NCI-H524 (cell line): ENCODE results near the gene CLEC4A.
"Not testable (repeated sequence)": the region's sequence is repeated elsewhere in the genome, so short reads cannot be mapped to it uniquely, and the experiment has no call there.

ENCODE experiments used
- DNase-seq, 2 experiments: peaks; one replicate each; lab custom pipeline; 2025; lab: John Stamatoyannopoulos, UW

CLEC4A gene

DNA sequence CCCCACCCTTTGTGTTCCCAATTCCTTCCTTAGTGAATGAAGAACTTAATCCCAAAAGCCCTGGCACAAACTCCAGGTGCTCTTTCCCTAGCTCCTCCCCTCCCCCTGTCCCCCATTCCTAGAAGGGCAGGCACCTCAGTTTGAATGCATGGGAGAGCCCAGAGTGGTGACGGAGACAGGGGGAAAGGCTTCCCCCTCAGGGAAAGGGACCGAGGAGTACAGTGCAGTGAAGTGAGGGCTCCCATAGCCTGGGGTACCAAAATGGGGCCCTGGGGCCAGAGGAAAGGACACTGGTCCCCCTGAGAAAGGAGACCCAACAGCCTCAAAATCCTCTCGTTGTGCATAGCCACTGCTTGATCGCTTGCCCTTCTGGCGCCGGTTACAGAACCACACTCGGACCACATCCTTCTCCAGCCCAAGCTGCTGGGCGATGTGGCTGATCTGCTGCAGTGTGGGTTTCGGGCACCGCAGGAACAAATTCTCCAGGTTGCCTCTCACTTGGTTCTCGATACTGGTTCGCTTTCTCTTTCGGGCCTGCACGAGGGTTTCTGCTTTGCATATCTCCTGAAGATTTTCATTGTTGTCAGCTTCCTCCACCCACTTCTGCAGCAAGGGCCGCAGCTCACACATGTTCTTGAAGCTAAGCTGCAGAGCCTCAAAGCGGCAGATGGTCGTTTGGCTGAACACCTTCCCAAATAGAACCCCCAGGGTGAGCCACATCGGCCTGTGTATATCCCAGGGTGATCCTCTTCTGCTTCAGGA, 10.4 kb downstream of the CLEC4A start:
- peak; percentile 39 to 76 for DNase-seq

DNA sequence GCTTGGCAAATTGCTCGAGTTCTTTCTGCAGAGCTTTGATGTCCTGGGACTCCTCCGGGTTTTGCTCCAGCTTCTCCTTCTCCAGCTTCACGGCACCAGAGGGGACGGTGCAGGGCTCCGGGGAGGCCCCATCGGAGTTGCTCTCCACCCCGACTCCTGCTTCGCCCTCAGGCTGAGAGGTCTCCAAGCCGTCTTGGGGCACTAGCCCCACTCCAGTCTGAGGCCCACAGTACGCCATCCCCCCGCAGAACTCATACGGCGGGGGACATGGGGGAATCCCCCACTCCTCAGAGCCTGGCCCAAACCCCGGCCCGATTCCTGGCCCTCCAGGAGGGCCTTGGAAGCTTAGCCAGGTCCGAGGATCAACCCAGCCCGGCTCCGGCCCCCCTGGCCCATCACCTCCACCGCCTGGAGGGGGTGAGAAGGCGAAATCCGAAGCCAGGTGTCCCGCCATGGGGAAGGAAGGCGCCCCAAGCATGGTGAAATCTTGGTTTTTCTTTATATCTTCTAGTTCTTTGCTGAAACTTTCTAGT, 11.0 kb downstream of the CLEC4A start:
- not testable (repeated sequence) for DNase-seq

DNA sequence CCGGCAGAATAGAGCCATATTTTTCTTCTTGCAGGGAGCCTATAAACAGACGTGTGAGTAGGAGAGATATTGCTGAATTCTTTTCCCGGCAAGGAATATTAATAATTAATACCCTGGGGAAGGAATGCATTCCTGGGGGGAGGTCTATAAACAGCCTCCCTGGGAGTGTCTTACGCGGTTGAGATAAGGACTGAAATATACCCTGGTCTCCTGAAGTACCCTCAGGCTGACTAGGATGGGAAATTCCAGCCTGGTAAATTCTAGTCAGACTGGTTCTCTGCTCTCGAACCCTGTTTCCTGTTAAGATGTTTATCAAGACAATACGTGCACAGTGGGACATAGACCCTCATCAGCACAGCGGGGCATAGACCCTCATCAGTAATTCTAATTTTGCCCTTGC, 18.2 kb downstream of the CLEC4A start:
- not testable (repeated sequence) for DNase-seq

DNA sequence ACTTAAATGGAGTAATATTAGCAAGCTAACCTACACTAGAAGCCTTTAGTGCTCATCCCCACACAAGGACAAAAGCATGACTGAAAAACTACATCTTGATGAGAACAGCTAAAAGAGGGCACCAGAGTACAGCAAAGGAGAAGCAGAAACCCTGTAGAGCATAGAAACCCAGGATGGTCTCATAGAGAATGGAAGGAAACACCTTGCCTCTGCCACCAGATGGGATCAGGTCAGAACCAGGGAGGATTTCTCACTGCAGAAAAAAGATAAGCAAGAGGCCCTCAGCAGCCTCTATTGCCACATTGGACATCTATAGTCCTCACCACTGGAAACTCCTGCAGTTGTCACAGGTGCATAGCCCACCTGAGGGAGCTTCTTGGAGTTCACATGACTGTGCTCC, 19.8 kb downstream of the CLEC4A start:
- DNase-seq = no peak

DNA sequence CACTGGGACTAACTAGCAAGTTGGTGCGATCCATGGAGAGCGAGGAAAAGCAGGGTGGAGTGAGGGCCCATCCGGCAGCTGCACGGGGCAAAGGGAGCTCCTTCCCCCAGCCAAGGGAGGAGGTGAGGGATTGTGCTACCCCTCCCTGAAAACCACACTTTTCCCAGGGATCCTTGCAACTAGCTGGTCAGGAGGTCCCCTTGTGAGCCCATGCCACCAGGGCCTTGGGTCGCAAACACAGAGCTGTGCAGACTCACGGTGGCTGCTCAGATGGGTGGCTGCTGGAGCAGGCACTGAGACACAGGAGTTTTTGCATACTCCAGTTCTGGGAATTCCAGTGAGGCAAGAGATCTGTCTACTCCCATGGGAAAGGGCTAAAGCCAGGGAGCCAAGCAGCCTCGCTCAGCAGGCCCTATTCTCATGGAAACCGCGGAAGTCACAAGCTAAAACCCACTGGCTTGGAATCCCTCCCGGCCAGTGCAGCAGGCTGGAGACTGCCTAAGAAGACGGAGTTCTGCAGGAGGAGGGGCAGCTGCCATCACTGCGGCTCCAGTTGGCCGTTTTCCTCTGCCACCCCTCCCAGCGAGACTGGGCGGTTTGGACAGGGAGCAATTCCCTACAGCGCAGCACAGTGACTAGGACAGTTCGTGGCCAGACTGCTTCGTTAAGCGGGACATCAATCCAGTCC, 22.5 kb downstream of the CLEC4A start:
- DNase-seq = peak in 1 of 2 experiments; percentile 15

DNA sequence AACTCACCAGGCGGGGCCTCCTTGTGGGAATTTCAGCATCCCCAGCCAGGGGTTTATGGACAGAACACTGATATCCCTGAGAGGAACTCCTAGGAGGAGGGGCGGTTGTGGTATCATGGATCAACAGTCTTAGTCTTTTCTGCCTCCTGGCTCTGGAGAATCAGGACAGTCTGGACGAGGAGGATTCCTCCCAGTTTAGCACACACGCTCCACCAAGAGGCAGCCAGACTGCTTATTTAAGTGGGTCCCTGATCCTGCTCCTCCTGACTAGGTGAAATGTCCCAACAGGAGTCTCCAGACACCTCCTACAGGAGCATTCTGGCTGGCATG, 23.0 kb downstream of the CLEC4A start:
- DNase-seq = no peak

DNA sequence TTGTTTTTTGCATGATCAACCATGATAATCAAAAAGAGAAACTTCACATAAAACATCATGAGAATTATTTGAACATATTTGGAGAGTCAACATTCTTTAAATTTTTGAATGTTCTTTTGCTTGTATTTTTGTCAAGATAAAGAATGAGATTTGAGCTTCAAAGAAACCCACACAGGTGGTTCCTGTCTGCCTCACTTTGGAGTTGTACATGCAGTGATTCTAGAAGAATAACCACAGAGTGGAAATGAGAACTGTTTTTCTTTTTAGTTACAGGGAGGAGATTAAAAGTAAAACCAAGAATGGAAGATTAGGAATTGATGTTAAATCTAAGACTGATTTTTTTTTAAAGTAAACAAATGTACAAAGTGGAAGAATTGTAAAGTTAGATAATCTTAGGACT, 31.1 kb downstream of the CLEC4A start:
- DNase-seq = no peak

DNA sequence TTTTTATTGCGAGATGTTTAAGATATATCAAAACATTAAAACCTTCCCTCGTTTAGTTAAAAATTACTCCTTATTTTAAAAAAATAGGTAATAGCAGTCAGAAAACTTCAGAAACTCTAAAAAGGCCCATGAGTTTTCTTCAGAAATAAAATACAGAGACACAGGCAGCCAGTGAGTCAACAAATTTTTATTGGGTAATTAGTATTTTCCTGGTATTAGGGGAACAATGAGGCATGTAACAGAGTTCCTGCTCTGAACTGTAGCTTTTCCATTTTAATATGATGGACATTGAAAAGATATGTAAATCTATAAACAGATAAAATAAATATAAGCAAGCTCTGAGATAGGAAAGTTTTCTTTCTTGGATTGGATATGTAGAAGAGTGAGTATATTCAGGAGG, 33.0 kb downstream of the CLEC4A start:
- no peak for DNase-seq

DNA sequence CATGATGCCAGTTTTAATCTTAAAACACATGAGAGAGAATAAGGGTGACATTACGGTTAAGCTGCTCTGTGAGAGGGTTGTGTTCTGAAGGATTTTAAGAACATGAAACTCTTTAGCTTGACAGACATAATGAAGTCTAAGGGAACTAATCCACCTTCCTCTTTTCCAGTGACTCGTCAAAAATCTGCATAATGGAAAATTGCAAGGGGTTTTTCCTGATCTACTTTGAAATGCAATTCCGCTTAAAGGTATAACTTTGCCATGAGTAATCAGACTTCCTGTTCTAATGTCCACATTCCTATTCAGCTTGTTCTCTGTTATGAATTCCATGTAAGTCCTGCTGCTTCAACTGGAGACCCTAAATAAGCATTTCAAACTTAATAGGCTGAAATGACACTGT, 33.4 kb downstream of the CLEC4A start, which contains the start of gene ZNF705A:
Gene ZNF705A (plus strand): TSS at position 171 of the 400 bp plus-strand sequence. CDS start 15,611 bp downstream, outside the sequence.
- no peak for DNase-seq

DNA sequence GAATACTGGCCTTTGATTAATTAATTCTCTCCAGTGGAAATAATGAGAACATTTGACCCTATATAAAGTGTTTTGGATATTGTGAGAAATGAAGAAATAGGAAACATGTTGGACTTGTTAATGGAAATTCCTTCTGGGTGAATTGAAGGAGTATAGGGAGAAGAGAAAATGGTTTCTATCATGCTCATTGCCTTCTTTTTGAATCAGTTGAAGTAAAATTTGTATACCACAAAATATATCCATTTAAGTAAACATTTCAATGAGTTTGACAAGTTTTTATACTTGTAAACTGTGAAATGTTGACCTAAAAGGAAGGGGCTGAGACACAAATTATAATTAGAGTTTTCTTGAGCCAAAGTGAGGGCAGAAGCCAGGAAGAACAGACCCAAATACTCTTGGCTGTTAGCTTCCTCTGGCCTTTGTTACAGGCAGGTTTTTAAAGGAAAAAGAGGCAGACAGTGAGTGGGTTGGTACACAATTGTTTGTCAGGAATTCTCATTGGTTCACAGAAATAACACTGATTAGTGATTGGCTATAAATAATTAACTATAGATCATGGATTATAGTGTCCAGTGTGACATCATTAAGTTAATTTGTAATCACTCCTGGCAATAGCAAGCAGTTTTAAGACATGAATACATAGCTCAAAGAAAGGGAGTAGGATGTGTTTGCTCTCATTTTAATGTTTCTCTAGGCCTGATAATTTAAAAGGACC, 34.2 kb downstream of the CLEC4A start:
- no peak for DNase-seq

DNA sequence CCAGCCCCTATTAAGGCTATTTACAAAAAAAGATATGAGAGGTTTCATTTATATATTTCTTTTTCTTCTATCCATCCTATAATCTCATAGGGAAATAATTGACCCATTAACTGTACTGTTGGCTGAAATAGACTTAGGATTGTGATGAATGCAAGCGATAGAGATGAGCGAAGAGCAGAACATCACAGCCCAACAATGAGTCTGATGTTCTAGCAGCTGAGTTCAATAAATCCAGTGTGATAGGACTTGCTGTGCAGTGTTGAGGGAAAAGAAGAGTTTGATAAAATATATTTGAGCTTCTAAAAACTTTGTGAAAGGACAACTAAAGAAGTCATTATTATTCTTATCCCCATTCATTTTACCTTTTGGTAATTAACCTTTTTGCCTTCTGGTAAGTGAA, 49.5 kb downstream of the CLEC4A start:
- DNase-seq = not testable (repeated sequence)

DNA sequence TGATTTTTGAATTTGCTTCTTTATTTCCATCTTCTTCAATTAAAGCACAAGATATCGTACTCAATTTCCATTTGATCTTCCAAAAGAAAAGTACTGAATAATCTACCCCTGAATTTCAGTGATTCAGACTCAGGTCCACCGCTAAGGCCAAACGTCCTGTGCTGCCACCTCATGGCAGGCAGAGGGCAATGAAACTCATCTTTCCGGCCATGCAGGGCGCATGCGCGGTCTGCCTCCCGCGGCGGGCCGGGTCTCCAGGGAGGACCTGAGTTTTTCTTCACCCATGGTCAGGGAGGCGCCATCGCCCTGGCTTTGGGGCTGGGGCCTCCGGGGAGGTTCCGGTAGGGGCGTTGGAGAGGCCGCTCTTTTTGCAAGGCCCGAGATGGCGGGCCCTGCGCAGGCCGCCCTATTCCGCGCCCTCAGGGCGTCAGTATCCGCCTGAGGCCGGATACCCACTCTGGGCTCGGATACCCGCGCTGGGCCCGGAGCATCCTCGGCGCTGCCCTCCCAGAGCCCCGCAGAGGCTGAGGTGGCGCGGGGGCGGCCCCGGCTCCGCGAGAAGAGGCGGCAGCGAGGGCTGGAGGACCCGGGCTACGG, 56.7 kb downstream of the CLEC4A start:
- DNase-seq = peak; percentile 3 to 39

DNA sequence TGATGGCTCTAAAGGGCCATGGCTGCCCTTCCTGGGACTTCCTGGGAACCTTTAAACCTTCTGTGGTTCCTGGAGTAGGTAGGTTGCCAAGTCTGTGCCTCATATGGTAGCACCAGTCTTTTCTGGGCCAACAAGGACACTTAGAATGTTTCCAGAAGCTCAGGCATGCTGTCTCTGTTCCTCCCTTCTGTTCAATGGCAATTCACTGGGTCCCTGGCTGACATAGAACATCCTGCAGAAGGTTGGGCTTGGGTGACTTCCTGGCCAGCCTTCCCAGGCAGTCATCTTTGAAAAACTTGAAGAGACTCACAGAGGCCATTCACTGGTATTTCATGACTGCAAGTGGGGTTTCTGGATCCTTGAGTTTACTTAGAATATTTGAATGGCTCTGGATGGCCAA, 57.9 kb downstream of the CLEC4A start:
- DNase-seq = not testable (repeated sequence)

DNA sequence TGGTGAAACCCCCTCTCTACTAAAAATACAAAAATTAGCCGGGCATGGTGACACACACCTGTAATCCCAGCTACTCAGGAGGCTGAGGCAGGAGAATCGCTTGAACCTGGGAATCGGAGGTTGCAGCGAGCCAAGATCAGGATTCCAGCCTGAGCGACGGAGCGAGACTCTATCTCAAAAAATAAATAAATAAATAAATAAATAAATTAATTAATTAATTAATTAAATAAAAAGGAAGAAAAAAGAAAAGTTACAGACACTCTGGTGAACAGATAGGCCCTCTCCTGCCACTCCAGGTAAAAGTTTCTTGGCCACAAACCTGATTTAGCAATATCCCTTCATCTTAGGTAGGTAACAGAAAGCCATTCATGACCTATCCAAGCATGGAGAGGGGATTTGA, 59.5 kb downstream of the CLEC4A start:
- not testable (repeated sequence) for DNase-seq

DNA sequence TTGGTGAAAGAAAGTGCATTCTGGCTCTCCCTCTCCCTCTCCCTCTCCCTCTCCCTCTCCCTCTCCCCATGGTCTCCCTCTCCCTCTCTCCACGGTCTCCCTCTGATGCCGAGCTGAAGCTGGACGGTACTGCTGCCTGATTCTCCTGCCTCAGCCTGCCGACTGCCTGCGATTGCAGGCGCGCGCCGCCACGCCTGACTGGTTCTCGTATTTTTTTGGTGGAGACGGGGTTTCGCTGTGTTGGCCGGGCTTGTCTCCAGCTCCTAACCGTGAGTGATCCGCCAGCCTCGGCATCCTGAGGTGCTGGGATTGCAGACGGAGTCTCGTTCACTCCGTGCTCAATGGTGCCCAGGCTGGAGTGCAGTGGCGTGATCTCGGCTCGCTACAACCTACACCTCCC, 59.9 kb downstream of the CLEC4A start:
- DNase-seq = not testable (repeated sequence)

DNA sequence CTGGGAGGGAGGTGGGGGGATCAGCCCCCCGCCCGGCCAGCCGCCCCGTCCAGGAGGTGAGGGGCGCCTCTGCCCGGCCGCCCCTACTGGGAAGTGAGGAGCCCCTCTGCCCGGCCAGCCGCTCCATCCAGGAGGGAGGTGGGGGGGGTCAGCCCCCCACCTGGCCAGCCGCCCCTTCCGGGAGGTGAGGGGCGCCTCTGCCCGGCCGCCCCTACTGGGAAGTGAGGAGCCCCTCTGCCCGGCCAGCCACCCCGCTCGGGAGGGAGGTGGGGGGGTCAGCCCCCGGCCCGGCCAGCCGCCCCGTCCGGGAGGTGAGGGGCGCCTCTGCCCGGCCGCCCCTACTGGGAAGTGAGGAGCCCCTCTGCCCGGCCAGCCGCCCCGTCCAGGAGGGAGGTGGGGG, 60.8 kb downstream of the CLEC4A start:
- not testable (repeated sequence) for DNase-seq

DNA sequence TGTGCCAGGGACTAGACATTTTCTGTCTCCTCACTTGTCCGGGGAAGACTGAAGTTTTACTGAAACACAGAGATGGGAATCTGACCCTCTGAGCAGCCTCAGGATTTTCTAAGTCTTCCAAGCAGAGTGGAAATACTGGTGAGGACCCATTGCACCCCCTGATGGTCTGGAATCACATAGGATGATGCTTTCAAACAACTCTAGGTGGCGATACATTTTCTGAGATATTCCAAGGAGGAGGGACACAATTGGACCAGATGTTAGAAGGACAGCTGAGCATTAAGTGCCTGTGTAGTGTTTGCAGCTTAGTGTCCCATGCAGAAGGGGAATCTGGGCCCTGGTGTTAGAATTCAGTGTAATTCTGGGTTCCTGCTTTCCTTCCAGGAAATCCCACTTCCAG, 64.7 kb downstream of the CLEC4A start:
- peak; percentile 3 to 59 for DNase-seq
